ENCODE data around the gene TRAPPC2L.

The TRAPPC2L gene

DNA sequence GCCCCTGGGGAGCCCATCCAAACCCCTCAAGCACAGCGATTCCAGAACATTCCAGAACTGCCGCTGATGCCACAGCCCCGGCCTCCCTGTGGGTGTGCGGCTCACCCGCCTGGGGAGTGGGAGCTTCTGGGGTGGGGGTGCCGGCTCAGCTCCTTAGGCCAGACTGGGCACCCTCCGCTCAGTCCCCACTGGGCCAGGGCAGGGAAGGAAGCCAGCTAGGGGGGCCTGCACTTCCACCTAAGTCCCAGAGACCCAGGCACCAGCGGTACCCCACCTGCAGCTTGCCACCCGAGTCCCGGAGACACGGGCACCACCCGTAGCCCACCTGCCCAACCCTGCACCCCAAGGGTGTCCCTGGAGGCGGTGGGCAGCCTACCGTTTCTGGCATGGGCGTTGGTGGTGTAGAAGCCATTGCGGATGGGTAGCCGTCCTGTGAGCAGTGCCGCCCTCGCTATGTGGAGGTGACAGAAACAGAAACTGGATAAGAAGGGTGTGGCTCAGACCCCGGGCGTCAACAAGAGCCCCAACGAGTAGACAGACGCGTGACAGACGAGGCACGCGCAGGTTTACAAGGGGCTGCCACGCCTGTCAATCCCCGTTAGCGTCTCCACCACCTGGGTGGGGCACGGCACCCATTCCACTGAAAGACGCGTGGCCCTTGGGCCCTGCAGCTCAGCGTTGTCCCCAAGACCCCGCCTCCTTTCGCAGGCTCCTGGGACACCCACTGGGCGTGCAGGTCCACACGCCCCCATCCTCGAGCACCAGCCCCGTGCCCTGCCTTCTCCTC lies 15.2 kb upstream of the TRAPPC2L start:
- H3K36me3 ChIP-seq (ENCODE audit: control insufficient read depth in 1 of 2, insufficient read depth in 2 of 2, low read length in 2 of 2) = peaks cover 5 to 40% of the 10 kb centered on the region in 2 donors
- no peak overlapping the region for H3K27ac ChIP-seq (ENCODE audit: low read length)
- H3K9me3 ChIP-seq (ENCODE audit: control insufficient read depth in 1 of 2, low read length in 2 of 2) = no peaks in the 10 kb centered on the region

GRCh38 chr16:88842308-88842756 lies 14.6 kb upstream of the TRAPPC2L start:
- H3K36me3 ChIP-seq (ENCODE audit: control insufficient read depth in 1 of 2, insufficient read depth in 2 of 2, low read length in 2 of 2) = peaks cover 5 to 39% of the 10 kb centered on the region in 2 donors
- no peaks in the 10 kb centered on the region for H3K4me1 ChIP-seq (ENCODE audit: control insufficient read depth in 1 of 2, insufficient read depth in 2 of 2, low read length in 2 of 2)

More for the DNA sequence above, 15.2 kb upstream of the TRAPPC2L start:
- H3K27me3 ChIP-seq (ENCODE audit: low read depth, low read length) = no peaks in the 10 kb centered on the region
- no peak overlapping the region for H3K4me3 ChIP-seq (ENCODE audit: low read depth in 1 of 2, low read length in 2 of 2)
- H3K4me1 ChIP-seq (ENCODE audit: control insufficient read depth in 1 of 2, insufficient read depth in 2 of 2, low read length in 2 of 2) = no peaks in the 10 kb centered on the region

GRCh38 chr16:88842806-88843205 lies 14.1 kb upstream of the TRAPPC2L start:
- H3K4me1 ChIP-seq (ENCODE audit: control insufficient read depth in 1 of 2, insufficient read depth in 2 of 2, low read length in 2 of 2) = no peaks in the 10 kb centered on the region
- H3K4me3 ChIP-seq (ENCODE audit: low read depth in 1 of 2, low read length in 2 of 2) = no peak overlapping the region
- H3K27me3 ChIP-seq (ENCODE audit: low read depth, low read length) = no peaks in the 10 kb centered on the region
- no peaks in the 10 kb centered on the region for H3K9me3 ChIP-seq (ENCODE audit: control insufficient read depth in 1 of 2, low read length in 2 of 2)
- H3K36me3 ChIP-seq (ENCODE audit: control insufficient read depth in 1 of 2, insufficient read depth in 2 of 2, low read length in 2 of 2) = peaks cover 5 to 35% of the 10 kb centered on the region in 2 donors
- H3K27ac ChIP-seq (ENCODE audit: low read length) = no peak overlapping the region

More at GRCh38 chr16:88842308-88842756, 14.6 kb upstream of the TRAPPC2L start:
- H3K9me3 ChIP-seq (ENCODE audit: control insufficient read depth in 1 of 2, low read length in 2 of 2) = no peaks in the 10 kb centered on the region
- H3K4me3 ChIP-seq (ENCODE audit: low read depth in 1 of 2, low read length in 2 of 2) = no peak overlapping the region
- H3K27ac ChIP-seq (ENCODE audit: low read length) = no peak overlapping the region
- H3K27me3 ChIP-seq (ENCODE audit: low read depth, low read length) = no peaks in the 10 kb centered on the region

GRCh38 chr16:88843256-88843655 lies 13.7 kb upstream of the TRAPPC2L start:
- no peak overlapping the region for H3K27ac ChIP-seq (ENCODE audit: low read length)
- H3K4me3 ChIP-seq (ENCODE audit: low read depth in 1 of 2, low read length in 2 of 2) = no peak overlapping the region
- H3K4me1 ChIP-seq (ENCODE audit: control insufficient read depth in 1 of 2, insufficient read depth in 2 of 2, low read length in 2 of 2) = no peaks in the 10 kb centered on the region
- peaks cover 5 to 31% of the 10 kb centered on the region in 2 donors for H3K36me3 ChIP-seq (ENCODE audit: control insufficient read depth in 1 of 2, insufficient read depth in 2 of 2, low read length in 2 of 2)
- no peaks in the 10 kb centered on the region for H3K9me3 ChIP-seq (ENCODE audit: control insufficient read depth in 1 of 2, low read length in 2 of 2)
- no peaks in the 10 kb centered on the region for H3K27me3 ChIP-seq (ENCODE audit: low read depth, low read length)

DNA sequence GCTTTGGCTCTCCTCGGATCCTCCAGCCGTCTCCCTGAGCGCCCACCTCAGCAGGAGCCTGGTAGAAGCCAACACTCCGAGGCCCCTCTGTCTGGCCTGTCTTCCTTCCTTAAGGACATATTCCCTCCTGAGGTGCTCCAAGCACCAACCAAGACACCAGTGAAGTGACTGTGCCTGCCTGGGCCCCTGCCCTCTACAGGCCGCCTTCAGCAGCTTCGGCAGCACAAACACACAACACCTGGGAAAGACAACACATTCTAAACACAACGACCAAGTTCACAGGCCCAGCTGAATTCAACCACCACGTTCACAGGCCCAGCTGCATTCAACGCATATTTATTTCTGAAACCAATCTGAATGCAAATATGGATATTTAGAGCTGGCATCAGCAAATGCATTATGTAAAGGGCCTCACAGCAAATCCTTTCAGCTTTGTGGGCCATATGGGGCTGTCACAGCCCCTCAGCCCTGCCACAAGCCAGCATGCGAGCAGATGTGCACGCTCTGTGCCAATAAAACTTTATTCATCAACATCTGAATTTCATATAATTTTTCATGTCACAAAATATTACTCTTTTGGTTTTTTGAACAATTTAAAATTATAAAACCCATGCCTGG lies 12.4 kb upstream of the TRAPPC2L start:
- H3K27ac ChIP-seq (ENCODE audit: low read length) = no peak overlapping the region
- H3K9me3 ChIP-seq (ENCODE audit: control insufficient read depth in 1 of 2, low read length in 2 of 2) = no peaks in the 10 kb centered on the region
- H3K4me1 ChIP-seq (ENCODE audit: control insufficient read depth in 1 of 2, insufficient read depth in 2 of 2, low read length in 2 of 2) = no peaks in the 10 kb centered on the region
- peaks cover 5 to 21% of the 10 kb centered on the region in 2 donors for H3K36me3 ChIP-seq (ENCODE audit: control insufficient read depth in 1 of 2, insufficient read depth in 2 of 2, low read length in 2 of 2)
- H3K27me3 ChIP-seq (ENCODE audit: low read depth, low read length) = no peaks in the 10 kb centered on the region
- H3K4me3 ChIP-seq (ENCODE audit: low read depth in 1 of 2, low read length in 2 of 2) = no peak overlapping the region

DNA sequence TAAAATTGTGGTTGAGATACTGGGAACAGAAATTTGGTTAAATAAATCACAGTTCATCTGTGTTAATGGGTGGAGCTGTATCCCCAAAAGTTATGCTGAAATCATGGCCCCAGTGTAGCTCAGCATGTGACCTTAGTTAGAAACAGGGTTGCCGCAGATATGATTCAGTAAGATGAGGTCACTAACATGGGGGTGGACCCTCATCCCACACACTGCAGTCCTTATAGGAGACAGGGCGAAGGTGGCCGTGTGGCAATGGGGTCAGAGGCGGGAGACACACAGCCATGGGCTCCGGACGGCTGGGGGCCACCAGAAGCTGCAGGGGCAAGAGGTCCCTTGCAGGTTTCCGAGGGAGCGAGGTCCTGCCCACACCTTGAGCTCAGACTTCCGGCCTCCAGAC lies 10.8 kb upstream of the TRAPPC2L start:
- Histone ChIP-seq H3K27ac (ENCODE audit: low read length) (no peak overlapping the region), H3K27me3 (ENCODE audit: low read depth, low read length) (no peaks in the 10 kb centered on the region), H3K36me3 (ENCODE audit: control insufficient read depth in 1 of 2, insufficient read depth in 2 of 2, low read length in 2 of 2) (peaks cover 0 to 6% of the 10 kb centered on the region in 2 donors), H3K9me3 (ENCODE audit: control insufficient read depth in 1 of 2, low read length in 2 of 2) (no peaks in the 10 kb centered on the region), H3K4me3 (ENCODE audit: low read depth in 1 of 2, low read length in 2 of 2) (no peak overlapping the region), H3K4me1 (ENCODE audit: control insufficient read depth in 1 of 2, insufficient read depth in 2 of 2, low read length in 2 of 2) (no peaks in the 10 kb centered on the region)

DNA sequence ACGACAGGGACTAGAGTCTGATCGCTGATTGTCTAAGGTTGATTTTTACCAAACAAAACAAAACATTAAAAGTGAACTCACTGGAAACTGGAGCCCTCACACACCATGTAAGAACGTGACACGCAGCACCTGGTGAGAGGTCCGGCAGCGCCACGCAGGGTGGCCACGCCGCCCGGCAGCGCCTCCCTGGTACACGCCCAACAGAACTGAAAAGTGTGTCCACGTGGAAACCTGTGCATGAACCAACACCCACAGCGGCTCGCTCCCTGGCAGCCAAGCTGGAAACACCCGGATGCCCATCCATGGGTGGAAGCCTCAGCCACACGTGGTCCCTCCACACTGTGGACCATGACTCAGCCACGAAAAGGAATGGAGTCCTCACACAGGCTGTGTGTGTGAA lies 9.3 kb upstream of the TRAPPC2L start:
- H3K36me3 ChIP-seq (ENCODE audit: control insufficient read depth in 1 of 2, insufficient read depth in 2 of 2, low read length in 2 of 2) = peaks cover 0 to 3% of the 10 kb centered on the region in 2 donors
- no peaks in the 10 kb centered on the region for H3K4me1 ChIP-seq (ENCODE audit: control insufficient read depth in 1 of 2, insufficient read depth in 2 of 2, low read length in 2 of 2)
- no peaks in the 10 kb centered on the region for H3K9me3 ChIP-seq (ENCODE audit: control insufficient read depth in 1 of 2, low read length in 2 of 2)
- H3K4me3 ChIP-seq (ENCODE audit: low read depth in 1 of 2, low read length in 2 of 2) = no peak overlapping the region
- no peak overlapping the region for H3K27ac ChIP-seq (ENCODE audit: low read length)
- H3K27me3 ChIP-seq (ENCODE audit: low read depth, low read length) = no peaks in the 10 kb centered on the region

GRCh38 chr16:88848557-88848956 lies 8.4 kb upstream of the TRAPPC2L start:
- no peak overlapping the region for H3K4me3 ChIP-seq (ENCODE audit: low read depth in 1 of 2, low read length in 2 of 2)
- no peaks in the 10 kb centered on the region for H3K36me3 ChIP-seq (ENCODE audit: control insufficient read depth in 1 of 2, insufficient read depth in 2 of 2, low read length in 2 of 2)
- no peaks in the 10 kb centered on the region for H3K4me1 ChIP-seq (ENCODE audit: control insufficient read depth in 1 of 2, insufficient read depth in 2 of 2, low read length in 2 of 2)
- no peaks in the 10 kb centered on the region for H3K27me3 ChIP-seq (ENCODE audit: low read depth, low read length)
- H3K9me3 ChIP-seq (ENCODE audit: control insufficient read depth in 1 of 2, low read length in 2 of 2) = no peaks in the 10 kb centered on the region
- no peak overlapping the region for H3K27ac ChIP-seq (ENCODE audit: low read length)

DNA sequence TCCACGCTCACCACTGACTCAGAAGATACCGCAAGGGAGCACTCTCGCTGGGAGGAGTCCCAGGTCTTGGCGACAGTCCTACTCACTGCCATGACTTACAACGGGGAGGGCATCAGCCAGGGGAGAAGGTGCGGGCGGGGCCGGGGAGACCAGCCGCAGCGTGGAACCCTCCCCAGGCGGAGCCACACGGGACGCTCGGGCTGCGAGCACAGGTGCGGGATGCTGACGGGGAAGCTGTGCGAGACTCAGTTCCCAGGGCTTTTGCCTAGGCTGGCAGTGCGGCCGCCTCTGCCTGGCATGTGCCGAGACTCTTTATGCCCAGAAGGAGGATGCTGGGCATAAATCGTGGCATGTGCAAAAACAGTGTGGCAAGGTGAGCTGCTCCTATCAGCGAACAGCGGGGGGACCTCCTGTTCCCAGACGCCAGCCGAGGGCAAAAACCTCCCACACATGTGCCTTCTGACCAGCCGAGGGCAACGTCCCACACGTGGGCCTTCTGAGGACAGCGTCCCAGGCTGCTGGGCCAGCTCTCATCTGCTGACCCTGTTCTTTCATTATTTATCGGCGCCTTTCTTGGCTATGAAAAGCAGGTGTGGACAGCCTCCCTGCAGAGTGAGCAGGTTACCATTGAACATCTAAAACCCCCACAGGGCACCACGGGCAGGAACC lies 6.3 kb upstream of the TRAPPC2L start:
- Histone ChIP-seq H3K27me3 (ENCODE audit: low read depth, low read length) (no peaks in the 10 kb centered on the region), H3K4me3 (ENCODE audit: low read depth in 1 of 2, low read length in 2 of 2) (no peak overlapping the region), H3K4me1 (ENCODE audit: control insufficient read depth in 1 of 2, insufficient read depth in 2 of 2, low read length in 2 of 2) (peaks cover 0 to 12% of the 10 kb centered on the region in 2 donors), H3K27ac (ENCODE audit: low read length) (no peak overlapping the region), H3K36me3 (ENCODE audit: control insufficient read depth in 1 of 2, insufficient read depth in 2 of 2, low read length in 2 of 2) (no peaks in the 10 kb centered on the region), H3K9me3 (ENCODE audit: control insufficient read depth in 1 of 2, low read length in 2 of 2) (no peaks in the 10 kb centered on the region)

GRCh38 chr16:88851616-88852015 lies 5.3 kb upstream of the TRAPPC2L start:
- H3K36me3 ChIP-seq (ENCODE audit: control insufficient read depth in 1 of 2, insufficient read depth in 2 of 2, low read length in 2 of 2) = no peaks in the 10 kb centered on the region
- no peaks in the 10 kb centered on the region for H3K27me3 ChIP-seq (ENCODE audit: low read depth, low read length)
- H3K4me1 ChIP-seq (ENCODE audit: control insufficient read depth in 1 of 2, insufficient read depth in 2 of 2, low read length in 2 of 2) = peaks cover 3 to 18% of the 10 kb centered on the region in 2 donors
- H3K27ac ChIP-seq (ENCODE audit: low read length) = no peak overlapping the region
- H3K4me3 ChIP-seq (ENCODE audit: low read depth in 1 of 2, low read length in 2 of 2) = no peak overlapping the region
- H3K9me3 ChIP-seq (ENCODE audit: control insufficient read depth in 1 of 2, low read length in 2 of 2) = no peaks in the 10 kb centered on the region

GRCh38 chr16:88853325-88853941 lies 3.5 kb upstream of the TRAPPC2L start:
- H3K27me3 ChIP-seq (ENCODE audit: low read depth, low read length) = no peaks in the 10 kb centered on the region
- H3K4me1 ChIP-seq (ENCODE audit: control insufficient read depth in 1 of 2, insufficient read depth in 2 of 2, low read length in 2 of 2) = peaks cover 3 to 29% of the 10 kb centered on the region in 2 donors
- H3K27ac ChIP-seq (ENCODE audit: low read length) = no peak overlapping the region
- no peaks in the 10 kb centered on the region for H3K9me3 ChIP-seq (ENCODE audit: control insufficient read depth in 1 of 2, low read length in 2 of 2)
- no peaks in the 10 kb centered on the region for H3K36me3 ChIP-seq (ENCODE audit: control insufficient read depth in 1 of 2, insufficient read depth in 2 of 2, low read length in 2 of 2)
- no peak overlapping the region for H3K4me3 ChIP-seq (ENCODE audit: low read depth in 1 of 2, low read length in 2 of 2)
